ENCODE measurements around the gene CXorf49.
"Not testable (repeated sequence)": the region's sequence is repeated elsewhere in the genome, so short reads cannot be mapped to it uniquely, and the experiment has no call there.

Gene CXorf49

GRCh38 chrX:71718185-71718584 is at the start of gene CXorf49:
Gene CXorf49, minus strand, starts transcription at chrX:71718285. Its CDS starts 134 bp downstream, at chrX:71718151.
- not testable (repeated sequence) for DNase-seq (ENCODE audit: low spot score)

GRCh38 chrX:71767134-71767533 is 49.0 kb upstream of the CXorf49 start:
- not testable (repeated sequence) for DNase-seq (ENCODE audit: low spot score)

GRCh38 chrX:71765613-71766012 is 47.5 kb upstream of the CXorf49 start:
- not testable (repeated sequence) for DNase-seq (ENCODE audit: low spot score)

- DNase-seq (ENCODE audit: low spot score): not testable (repeated sequence)
Measured at GRCh38 chrX:71764832-71765231, 46.7 kb upstream of the CXorf49 start.

GRCh38 chrX:71763049-71763448 is 45.0 kb upstream of the CXorf49 start, which contains the start of gene CXorf49B:
Gene CXorf49B, plus strand, starts transcription at chrX:71763349. Its CDS starts 75 bp downstream, at chrX:71763424.
- not testable (repeated sequence) for DNase-seq (ENCODE audit: low spot score)

GRCh38 chrX:71760688-71761281 is 42.7 kb upstream of the CXorf49 start:
- DNase-seq (ENCODE audit: low spot score): not testable (repeated sequence)

GRCh38 chrX:71720289-71720886 is 2.3 kb upstream of the CXorf49 start:
- not testable (repeated sequence) for DNase-seq (ENCODE audit: low spot score)

GRCh38 chrX:71719195-71719594 is 1.1 kb upstream of the CXorf49 start:
- DNase-seq (ENCODE audit: low spot score): not testable (repeated sequence)

GRCh38 chrX:71716323-71716722 is 1.8 kb downstream of the CXorf49 start:
- DNase-seq (ENCODE audit: low spot score): not testable (repeated sequence)

GRCh38 chrX:71715551-71715950 is 2.5 kb downstream of the CXorf49 start:
- not testable (repeated sequence) for DNase-seq (ENCODE audit: low spot score)

- not testable (repeated sequence) for DNase-seq (ENCODE audit: low spot score)
Measured at GRCh38 chrX:71714064-71714463, 4.0 kb downstream of the CXorf49 start.

GRCh38 chrX:71702853-71703252 is 15.2 kb downstream of the CXorf49 start:
- DNase-seq (ENCODE audit: low spot score): not testable (repeated sequence)

- not testable (repeated sequence) for DNase-seq (ENCODE audit: low spot score)
Measured at GRCh38 chrX:71699023-71699344, 19.1 kb downstream of the CXorf49 start.

GRCh38 chrX:71698299-71699022 is 19.6 kb downstream of the CXorf49 start:
- not testable (repeated sequence) for DNase-seq (ENCODE audit: low spot score)

- not testable (repeated sequence) for DNase-seq (ENCODE audit: low spot score)
Measured at GRCh38 chrX:71697466-71698298, 20.4 kb downstream of the CXorf49 start.

- not testable (repeated sequence) for DNase-seq (ENCODE audit: low spot score)
Measured at GRCh38 chrX:71696641-71697465, 21.2 kb downstream of the CXorf49 start.

- DNase-seq (ENCODE audit: low spot score): no peak
Measured at GRCh38 chrX:71679575-71680207, 38.4 kb downstream of the CXorf49 start.

GRCh38 chrX:71677195-71677594 is 40.9 kb downstream of the CXorf49 start:
- DNase-seq (ENCODE audit: low spot score): not testable (repeated sequence)

- DNase-seq (ENCODE audit: low spot score): not testable (repeated sequence)
Measured at GRCh38 chrX:71676068-71676795, 41.9 kb downstream of the CXorf49 start.

- not testable (repeated sequence) for DNase-seq (ENCODE audit: low spot score)
Measured at GRCh38 chrX:71675636-71676035, 42.4 kb downstream of the CXorf49 start.
